SK-N-SH (cell line): ENCODE data around the gene PPM1B. TPM values are rescaled to one million over a fixed set of nuclear protein-coding genes. Genes with fewer than 3 reads are reported as not detected.

Experiments
- CTCF ChIA-PET: fragments of 300-600, 350-600 bp; formaldehyde crosslinking; extraction: SDS; loops from one replicate; lab custom pipeline; 2021; lab: Yijun Ruan, JAX
- POLR2A ChIA-PET: fragments of 350-600 bp; sonication (Branson Sonifier 250); formaldehyde crosslinking; extraction: SDS; loops from one replicate; lab custom pipeline; 2020; ENCODE audit warnings: antibody characterized with exemption, inconsistent platforms; lab: Yijun Ruan, JAX
- DNase-seq: peaks from one replicate; pipeline ENCODE4 v3.0.0; 2012
- H2AFZ ChIP-seq: fragments of 200-600 bp; sonication (generic); 2 replicates; pipeline ENCODE4 v1.8.1; 2016; ENCODE audit warnings: antibody characterized with exemption, mild to moderate bottlenecking, low read depth
- H3F3A ChIP-seq: fragments of 200-600 bp; sonication (generic); replicated peaks from 2 replicates; pipeline ENCODE3; 2016; ENCODE audit warnings: antibody characterized with exemption, mild to moderate bottlenecking; ENCODE audit not compliant: insufficient read depth
- H3K27ac ChIP-seq, 2 experiments: fragments of 200-500 bp in 1 of 2; fragments of 200-600 bp in 1 of 2; sonication (Bioruptor generic) in 1 of 2; sonication (generic), shearing (Covaris generic) in 1 of 2; 2 replicates each; pipeline versions ENCODE4 v1.5.1 to v1.6.1; 2014 to 2016; ENCODE audit warnings: low read depth in 2 of 2, inconsistent platforms in 1 of 2, low read length in 1 of 2, mild to moderate bottlenecking in 1 of 2, mixed read lengths in 1 of 2
- H3K27me3 ChIP-seq: fragments of 200-600 bp; sonication (generic), shearing (Covaris generic); 2 replicates; pipeline ENCODE4 v1.6.1; 2016; ENCODE audit warnings: mixed run types; ENCODE audit not compliant: insufficient read depth
- H3K36me3 ChIP-seq, 2 experiments: fragments of 200-500 bp in 1 of 2; fragments of 200-600 bp in 1 of 2; sonication (Bioruptor generic) in 1 of 2; sonication (generic) in 1 of 2; replicated peaks in 1 of 2; 2 replicates each; pipeline versions ENCODE3 to v1.5.1; 2014 to 2016; ENCODE audit warnings: low read length in 1 of 2, mild to moderate bottlenecking in 1 of 2; ENCODE audit not compliant: insufficient read depth in 2 of 2, control insufficient read depth in 1 of 2
- H3K4me1 ChIP-seq, 2 experiments: fragments of 200-500 bp in 1 of 2; fragments of 200-600 bp in 1 of 2; sonication (Bioruptor generic) in 1 of 2; sonication (generic), shearing (Covaris generic) in 1 of 2; 2 replicates each; pipeline versions ENCODE4 v1.5.1 to v1.6.1; 2014 to 2016; ENCODE audit warnings: low read depth in 1 of 2, low read length in 1 of 2, mixed run types in 1 of 2; ENCODE audit not compliant: insufficient read depth in 2 of 2, control insufficient read depth in 1 of 2
- H3K4me2 ChIP-seq: fragments of 200-600 bp; sonication (generic), shearing (Covaris generic); 2 replicates; pipeline ENCODE4 v1.6.1; 2017; ENCODE audit warnings: mixed run types
- H3K4me3 ChIP-seq, 2 experiments: fragments of 200-500 bp in 1 of 2; fragments of 200-600 bp in 1 of 2; sonication (Bioruptor generic) in 1 of 2; sonication (generic), shearing (Covaris generic) in 1 of 2; 2 replicates each; pipeline versions ENCODE4 v1.5.1 to v1.8.1; 2014 to 2016; ENCODE audit warnings: low read depth in 2 of 2, inconsistent platforms in 1 of 2, low read length in 1 of 2, mild to moderate bottlenecking in 1 of 2, mixed read lengths in 1 of 2, moderate library complexity in 1 of 2
- H3K79me2 ChIP-seq: fragments of 200-600 bp; sonication (generic); 2 replicates; pipeline ENCODE4 v1.8.1; 2017; ENCODE audit warnings: mild to moderate bottlenecking; ENCODE audit not compliant: insufficient read depth
- H3K9ac ChIP-seq: fragments of 200-600 bp; sonication (generic); 2 replicates; pipeline ENCODE4 v1.6.1; 2017; ENCODE audit warnings: mixed run types
- H3K9me2 ChIP-seq: fragments of 200-600 bp; sonication (generic); 2 replicates; pipeline ENCODE4 v1.6.1; 2017; ENCODE audit warnings: mixed run types
- H3K9me3 ChIP-seq: fragments of 200-600 bp; sonication (generic); 2 replicates; pipeline ENCODE4 v1.6.1; 2017; ENCODE audit warnings: mixed run types, mild to moderate bottlenecking, moderate library complexity
- H4K20me1 ChIP-seq: fragments of 200-600 bp; sonication (generic); 2 replicates; pipeline ENCODE4 v1.6.1; 2017; ENCODE audit warnings: mild to moderate bottlenecking, mixed run types; ENCODE audit not compliant: insufficient read depth
- CHD2 ChIP-seq: fragments of 150-350 bp; IDR thresholded peaks from 2 replicates; pipeline ENCODE4 v1.6.1; 2018; ENCODE audit warnings: low read length; ENCODE audit not compliant: partially characterized antibody
- ELF1 ChIP-seq: IDR thresholded peaks from 2 replicates; pipeline ENCODE4 v1.4.0; 2012
- EP300 ChIP-seq, 2 experiments: IDR thresholded peaks; 2 replicates each; pipeline versions ENCODE4 v1.4.0 to v1.6.1; 2012; ENCODE audit warnings: borderline replicate concordance in 1 of 2, low read depth in 1 of 2, low read length in 1 of 2
- FOSL2 ChIP-seq: IDR thresholded peaks from 2 replicates; pipeline ENCODE4 v1.4.0; 2012; ENCODE audit warnings: low read depth, mild to moderate bottlenecking, moderate library complexity, borderline replicate concordance
- FOXJ3 ChIP-seq: sonication (generic); formaldehyde crosslinking; IDR thresholded peaks from 2 replicates; pipeline ENCODE4 v1.5.1; 2020; ENCODE audit warnings: mild to moderate bottlenecking, missing genetic modification reagents
- FOXM1 ChIP-seq: IDR thresholded peaks from 2 replicates; pipeline ENCODE4 v1.4.0; 2012; ENCODE audit warnings: low read depth, mild to moderate bottlenecking
- GATA2 ChIP-seq: sonication (generic); formaldehyde crosslinking; IDR thresholded peaks from 2 replicates; pipeline ENCODE4 v1.5.0; 2020; ENCODE audit warnings: mild to moderate bottlenecking, missing genetic modification reagents
- MXI1 ChIP-seq: IDR thresholded peaks from 2 replicates; pipeline ENCODE4 v1.6.1; 2012; ENCODE audit warnings: mild to moderate bottlenecking, low read depth, low read length, improper control_type of control experiment
- NFIC ChIP-seq: IDR thresholded peaks from 2 replicates; pipeline ENCODE4 v1.4.0; 2012; ENCODE audit warnings: borderline replicate concordance
- NRF1 ChIP-seq: IDR thresholded peaks from 2 replicates; pipeline ENCODE4 v1.6.1; 2012; ENCODE audit warnings: low read depth, mild to moderate bottlenecking, low read length
- POLR2AphosphoS5 ChIP-seq: IDR thresholded peaks from 2 replicates; pipeline ENCODE4 v1.6.1; 2012; ENCODE audit warnings: low read depth, low read length
- RAD21 ChIP-seq: IDR thresholded peaks from 2 replicates; pipeline ENCODE4 v1.6.1; 2012; ENCODE audit warnings: mild to moderate bottlenecking, low read length
- RCOR1 ChIP-seq: fragments of 150-350 bp; IDR thresholded peaks from 2 replicates; pipeline ENCODE4 v1.6.1; 2017; ENCODE audit warnings: antibody characterized with exemption, low read length
- RFX5 ChIP-seq: IDR thresholded peaks from 2 replicates; pipeline ENCODE4 v1.6.1; 2012; ENCODE audit warnings: mild to moderate bottlenecking, improper control_type of control experiment, low read length
- SIN3A ChIP-seq: IDR thresholded peaks from 2 replicates; pipeline ENCODE4 v1.6.1; 2012; ENCODE audit warnings: low read depth, mild to moderate bottlenecking, low read length, moderate library complexity, borderline replicate concordance
- TCF12 ChIP-seq: IDR thresholded peaks from 2 replicates; pipeline ENCODE4 v1.4.0; 2012
- TEAD4 ChIP-seq: IDR thresholded peaks from 2 replicates; pipeline ENCODE4 v1.4.0; 2012; ENCODE audit warnings: mild to moderate bottlenecking, borderline replicate concordance; ENCODE audit not compliant: insufficient read depth
- WGBS: methylation state at CpG from one replicate; pipeline ENCODE4 v1.1.6; 2017; ENCODE audit warnings: low lambda C conversion rate; 5-methylcytosine and 5-hydroxymethylcytosine counted together
- polyA plus RNA-seq, 3 experiments: library from polyadenylated mRNA; depleted of rRNA; stranded (reverse); fragments of >200 nt; gene quantifications; 2 replicates each; pipeline ENCODE4 v1.2.3, GENCODE V29; 2012
- TF ChIP-seq, protein P1 (sequence below): IDR thresholded peaks from 2 replicates; pipeline ENCODE4 v1.6.1; 2012; ENCODE audit warnings: mild to moderate bottlenecking, low read depth, low read length, moderate library complexity
- TF ChIP-seq, protein P2 (sequence below): IDR thresholded peaks from 2 replicates; pipeline ENCODE4 v1.4.0; 2012; ENCODE audit warnings: low read depth
- TF ChIP-seq, protein P3 (sequence below): IDR thresholded peaks from 2 replicates; pipeline ENCODE4 v1.4.0; 2012; ENCODE audit warnings: low read depth, borderline replicate concordance
- TF ChIP-seq, protein P4 (sequence below): fragments of 150-350 bp; IDR thresholded peaks from 2 replicates; pipeline ENCODE4 v1.6.1; 2016; ENCODE audit warnings: mild to moderate bottlenecking, low read depth, low read length
- TF ChIP-seq, protein P5 (sequence below): IDR thresholded peaks from 2 replicates; pipeline ENCODE4; 2012
- TF ChIP-seq, protein P6 (sequence below): IDR thresholded peaks from 2 replicates; pipeline ENCODE4 v1.4.0; 2012; ENCODE audit warnings: low read depth, borderline replicate concordance

The PPM1B gene
- 16.2 and 17.3 TPM in 2 replicates for polyA plus RNA-seq (2012; rRNA removed)
- polyA plus RNA-seq (2012; cell fraction: cytosol; rRNA removed): 22.0 and 24.3 TPM in 2 replicates
- 7.8 and 14.2 TPM in 2 replicates for polyA plus RNA-seq (2012; cell fraction: nucleus; rRNA removed)

DNA sequence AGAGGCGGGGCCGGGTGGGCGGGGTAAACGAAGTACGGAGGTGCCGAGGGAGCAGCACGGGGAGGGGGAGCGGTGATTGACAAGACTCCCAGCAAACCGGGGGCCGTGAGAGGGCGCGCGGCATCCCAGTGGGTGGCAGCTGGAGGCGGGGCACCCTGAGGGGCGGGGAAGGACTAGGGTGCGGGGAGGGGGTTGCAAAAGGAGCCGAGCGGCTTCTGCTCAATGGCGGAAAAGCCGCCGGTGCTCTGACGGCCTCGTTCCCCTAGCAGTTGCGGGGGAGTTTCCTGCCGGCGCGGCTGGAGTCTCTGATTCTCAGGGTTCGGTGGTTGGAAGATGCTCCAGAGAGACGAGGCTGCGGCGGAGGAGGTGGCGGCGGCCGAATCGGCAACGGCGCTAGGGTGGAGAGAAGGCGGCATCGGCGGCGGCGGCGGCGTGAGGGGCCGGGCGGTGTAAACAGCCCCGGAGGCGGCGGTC lies at the start of gene PPM1B:
Gene PPM1B (plus strand): TSS at position 195 of the 474 bp plus-strand sequence. CDS start 32,325 bp downstream, outside the sequence.
- 2% methylated on average over 26 of the region's 49 CpGs for WGBS
- Histone ChIP-seq H3K9ac (peak within 1 kb of the TSS; percentile 83), H2AFZ (peak within 1 kb of the TSS; percentile 97), H3K36me3 (no peaks in the 10 kb centered on the region), H3K9me3 (no peaks in the 10 kb centered on the region), H3K4me2 (peak within 1 kb of the TSS; percentile 87), H3K9me2 (no peaks in the 10 kb centered on the region), H3K27ac (peak within 1 kb of the TSS; percentile 95 to 99), H4K20me1 (peaks cover 35% of the 10 kb centered on the region), H3K79me2 (peaks cover 47% of the 10 kb centered on the region), H3F3A (peaks cover 14% of the 10 kb centered on the region), H3K27me3 (no peaks in the 10 kb centered on the region), H3K4me3 (peak within 1 kb of the TSS; percentile 77 to 95), H3K4me1 (peaks cover 4 to 16% of the 10 kb centered on the region in 2 experiments)
- ChIA-PET POLR2A (interaction anchor here (0.6 to 1.4 kb wide), 5 partner anchors 10 to 71 kb away, joined by 3 to 6 read pairs (median 4); no protein-coding TSS in a partner anchor), CTCF (interaction anchor here (0.9 to 3.9 kb wide), 3 partner anchors 80 to 310 kb away, joined by 3 to 11 read pairs (median 4); no protein-coding TSS in a partner anchor)
- peak; percentile 100 for DNase-seq
- no peak for TF ChIP-seq FOSL2
- no peak for TF ChIP-seq FOXM1
- peak; percentile 49; the same call in 1 of the 2 replicates for TF ChIP-seq MXI1
- no peak for TF ChIP-seq NRF1
- TF ChIP-seq TCF12: no peak
- TF ChIP-seq POLR2AphosphoS5: peak; percentile 93
- no peak for TF ChIP-seq FOXJ3 (CRISPR knock-in tag)
- 0 out of 4 replicates have a peak, but pooled peaks of 1 of the 2 experiments have one; percentile 18 for TF ChIP-seq EP300 (IDR thresholded peaks at IDR 0.05; ENCODE audit: borderline replicate concordance in 1 of 2, low read depth in 1 of 2, low read length in 1 of 2)
- TF ChIP-seq, protein P1, sequence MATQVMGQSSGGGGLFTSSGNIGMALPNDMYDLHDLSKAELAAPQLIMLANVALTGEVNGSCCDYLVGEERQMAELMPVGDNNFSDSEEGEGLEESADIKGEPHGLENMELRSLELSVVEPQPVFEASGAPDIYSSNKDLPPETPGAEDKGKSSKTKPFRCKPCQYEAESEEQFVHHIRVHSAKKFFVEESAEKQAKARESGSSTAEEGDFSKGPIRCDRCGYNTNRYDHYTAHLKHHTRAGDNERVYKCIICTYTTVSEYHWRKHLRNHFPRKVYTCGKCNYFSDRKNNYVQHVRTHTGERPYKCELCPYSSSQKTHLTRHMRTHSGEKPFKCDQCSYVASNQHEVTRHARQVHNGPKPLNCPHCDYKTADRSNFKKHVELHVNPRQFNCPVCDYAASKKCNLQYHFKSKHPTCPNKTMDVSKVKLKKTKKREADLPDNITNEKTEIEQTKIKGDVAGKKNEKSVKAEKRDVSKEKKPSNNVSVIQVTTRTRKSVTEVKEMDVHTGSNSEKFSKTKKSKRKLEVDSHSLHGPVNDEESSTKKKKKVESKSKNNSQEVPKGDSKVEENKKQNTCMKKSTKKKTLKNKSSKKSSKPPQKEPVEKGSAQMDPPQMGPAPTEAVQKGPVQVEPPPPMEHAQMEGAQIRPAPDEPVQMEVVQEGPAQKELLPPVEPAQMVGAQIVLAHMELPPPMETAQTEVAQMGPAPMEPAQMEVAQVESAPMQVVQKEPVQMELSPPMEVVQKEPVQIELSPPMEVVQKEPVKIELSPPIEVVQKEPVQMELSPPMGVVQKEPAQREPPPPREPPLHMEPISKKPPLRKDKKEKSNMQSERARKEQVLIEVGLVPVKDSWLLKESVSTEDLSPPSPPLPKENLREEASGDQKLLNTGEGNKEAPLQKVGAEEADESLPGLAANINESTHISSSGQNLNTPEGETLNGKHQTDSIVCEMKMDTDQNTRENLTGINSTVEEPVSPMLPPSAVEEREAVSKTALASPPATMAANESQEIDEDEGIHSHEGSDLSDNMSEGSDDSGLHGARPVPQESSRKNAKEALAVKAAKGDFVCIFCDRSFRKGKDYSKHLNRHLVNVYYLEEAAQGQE: peak; percentile 49; the same call in 1 of the 2 replicates
- TF ChIP-seq RCOR1: 0 out of 2 replicates have a peak, but pooled peaks have one; percentile 2
- no peak for TF ChIP-seq SIN3A
- TF ChIP-seq, protein P2, sequence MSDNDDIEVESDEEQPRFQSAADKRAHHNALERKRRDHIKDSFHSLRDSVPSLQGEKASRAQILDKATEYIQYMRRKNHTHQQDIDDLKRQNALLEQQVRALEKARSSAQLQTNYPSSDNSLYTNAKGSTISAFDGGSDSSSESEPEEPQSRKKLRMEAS: peak; percentile 49; the same call in 1 of the 2 replicates
- TF ChIP-seq ELF1: no peak; the same call in 1 of the 2 replicates
- TF ChIP-seq GATA2 (CRISPR knock-in tag): no peak
- TF ChIP-seq CHD2: peak; percentile 29
- TF ChIP-seq, protein P3, sequence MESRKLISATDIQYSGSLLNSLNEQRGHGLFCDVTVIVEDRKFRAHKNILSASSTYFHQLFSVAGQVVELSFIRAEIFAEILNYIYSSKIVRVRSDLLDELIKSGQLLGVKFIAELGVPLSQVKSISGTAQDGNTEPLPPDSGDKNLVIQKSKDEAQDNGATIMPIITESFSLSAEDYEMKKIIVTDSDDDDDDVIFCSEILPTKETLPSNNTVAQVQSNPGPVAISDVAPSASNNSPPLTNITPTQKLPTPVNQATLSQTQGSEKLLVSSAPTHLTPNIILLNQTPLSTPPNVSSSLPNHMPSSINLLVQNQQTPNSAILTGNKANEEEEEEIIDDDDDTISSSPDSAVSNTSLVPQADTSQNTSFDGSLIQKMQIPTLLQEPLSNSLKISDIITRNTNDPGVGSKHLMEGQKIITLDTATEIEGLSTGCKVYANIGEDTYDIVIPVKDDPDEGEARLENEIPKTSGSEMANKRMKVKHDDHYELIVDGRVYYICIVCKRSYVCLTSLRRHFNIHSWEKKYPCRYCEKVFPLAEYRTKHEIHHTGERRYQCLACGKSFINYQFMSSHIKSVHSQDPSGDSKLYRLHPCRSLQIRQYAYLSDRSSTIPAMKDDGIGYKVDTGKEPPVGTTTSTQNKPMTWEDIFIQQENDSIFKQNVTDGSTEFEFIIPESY: no peak
- TF ChIP-seq NFIC: 0 out of 2 replicates have a peak, but pooled peaks have one; percentile 11
- TF ChIP-seq RAD21: no peak
- TF ChIP-seq, protein P4, sequence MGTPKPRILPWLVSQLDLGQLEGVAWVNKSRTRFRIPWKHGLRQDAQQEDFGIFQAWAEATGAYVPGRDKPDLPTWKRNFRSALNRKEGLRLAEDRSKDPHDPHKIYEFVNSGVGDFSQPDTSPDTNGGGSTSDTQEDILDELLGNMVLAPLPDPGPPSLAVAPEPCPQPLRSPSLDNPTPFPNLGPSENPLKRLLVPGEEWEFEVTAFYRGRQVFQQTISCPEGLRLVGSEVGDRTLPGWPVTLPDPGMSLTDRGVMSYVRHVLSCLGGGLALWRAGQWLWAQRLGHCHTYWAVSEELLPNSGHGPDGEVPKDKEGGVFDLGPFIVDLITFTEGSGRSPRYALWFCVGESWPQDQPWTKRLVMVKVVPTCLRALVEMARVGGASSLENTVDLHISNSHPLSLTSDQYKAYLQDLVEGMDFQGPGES: no peak
- no peak for TF ChIP-seq TEAD4
- TF ChIP-seq, protein P5, sequence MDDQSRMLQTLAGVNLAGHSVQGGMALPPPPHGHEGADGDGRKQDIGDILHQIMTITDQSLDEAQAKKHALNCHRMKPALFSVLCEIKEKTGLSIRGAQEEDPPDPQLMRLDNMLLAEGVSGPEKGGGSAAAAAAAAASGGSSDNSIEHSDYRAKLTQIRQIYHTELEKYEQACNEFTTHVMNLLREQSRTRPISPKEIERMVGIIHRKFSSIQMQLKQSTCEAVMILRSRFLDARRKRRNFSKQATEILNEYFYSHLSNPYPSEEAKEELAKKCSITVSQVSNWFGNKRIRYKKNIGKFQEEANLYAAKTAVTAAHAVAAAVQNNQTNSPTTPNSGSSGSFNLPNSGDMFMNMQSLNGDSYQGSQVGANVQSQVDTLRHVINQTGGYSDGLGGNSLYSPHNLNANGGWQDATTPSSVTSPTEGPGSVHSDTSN: peak; percentile 69; the same call in 1 of the 2 replicates
- TF ChIP-seq, protein P6, sequence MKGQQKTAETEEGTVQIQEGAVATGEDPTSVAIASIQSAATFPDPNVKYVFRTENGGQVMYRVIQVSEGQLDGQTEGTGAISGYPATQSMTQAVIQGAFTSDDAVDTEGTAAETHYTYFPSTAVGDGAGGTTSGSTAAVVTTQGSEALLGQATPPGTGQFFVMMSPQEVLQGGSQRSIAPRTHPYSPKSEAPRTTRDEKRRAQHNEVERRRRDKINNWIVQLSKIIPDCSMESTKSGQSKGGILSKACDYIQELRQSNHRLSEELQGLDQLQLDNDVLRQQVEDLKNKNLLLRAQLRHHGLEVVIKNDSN: no peak
- no peak for TF ChIP-seq RFX5
